Neuronal stem cell (in vitro differentiated cells): ENCODE data around the gene SLC2A1.
A peak's percentile ranks its signal among the peaks of the same experiment; 100 is the strongest.

ENCODE experiments used
- DNase-seq: peaks from one replicate; pipeline ENCODE4 v3.0.0-alpha.2; 2013; ENCODE audit warnings: low spot score
- H2AFZ ChIP-seq: one replicate; pipeline ENCODE4 v1.6.1; 2013; ENCODE audit warnings: mild to moderate bottlenecking, low read length, inconsistent platforms
- H2AK5ac ChIP-seq: 2 replicates; pipeline ENCODE4 v1.6.1; 2013; ENCODE audit warnings: low read depth, mild to moderate bottlenecking, inconsistent platforms, low read length, moderate library complexity, mixed read lengths
- H2BK120ac ChIP-seq: 2 replicates; pipeline ENCODE4 v1.6.1; 2013; ENCODE audit warnings: low read depth, mild to moderate bottlenecking, inconsistent platforms, low read length, moderate library complexity, mixed read lengths
- H2BK12ac ChIP-seq: one replicate; pipeline ENCODE4 v1.6.1; 2013; ENCODE audit warnings: low read length, inconsistent platforms
- H2BK15ac ChIP-seq: 2 replicates; pipeline ENCODE4 v1.6.1; 2013; ENCODE audit warnings: mild to moderate bottlenecking, low read length, inconsistent platforms, mixed read lengths
- H2BK5ac ChIP-seq: one replicate; pipeline ENCODE4 v1.6.1; 2013; ENCODE audit warnings: inconsistent platforms, mild to moderate bottlenecking, low read length, moderate library complexity
- H3K14ac ChIP-seq: one replicate; pipeline ENCODE4 v1.6.1; 2013; ENCODE audit warnings: low read length, inconsistent platforms
- H3K18ac ChIP-seq: 2 replicates; pipeline ENCODE4 v1.6.1; 2013; ENCODE audit warnings: low read length, inconsistent platforms
- H3K23ac ChIP-seq: 2 replicates; pipeline ENCODE4 v1.6.1; 2013; ENCODE audit warnings: low read depth, mild to moderate bottlenecking, mixed read lengths, low read length, inconsistent platforms; ENCODE audit not compliant: poor library complexity
- H3K27ac ChIP-seq: replicated peaks from 3 replicates; pipeline ENCODE4 v1.5.1; 2013; ENCODE audit warnings: low read length, inconsistent platforms
- H3K27me3 ChIP-seq, 3 experiments: 2 replicates each; pipeline ENCODE4 v1.6.1; 2013; ENCODE audit warnings: low read length in 3 of 3, mild to moderate bottlenecking in 2 of 3, inconsistent platforms in 1 of 3, low read depth in 1 of 3, mixed read lengths in 1 of 3, moderate library complexity in 1 of 3; ENCODE audit not compliant: control insufficient read depth in 3 of 3, insufficient read depth in 3 of 3
- H3K36me3 ChIP-seq, 2 donors: replicated peaks in 1 of 2; 2 replicates each; pipeline ENCODE4 v1.6.1; 2013; ENCODE audit warnings: low read length in 2 of 2; ENCODE audit not compliant: control insufficient read depth in 2 of 2, insufficient read depth in 2 of 2
- H3K4ac ChIP-seq: 2 replicates; pipeline ENCODE4 v1.6.1; 2013; ENCODE audit warnings: inconsistent platforms, mild to moderate bottlenecking, low read length, moderate library complexity
- H3K4me1 ChIP-seq, 2 donors: 1 replicate in 1 of 2; 2 replicates in 1 of 2; pipeline ENCODE4 v1.6.1; 2013; ENCODE audit warnings: low read length in 2 of 2, low read depth in 1 of 2; ENCODE audit not compliant: control insufficient read depth in 2 of 2, insufficient read depth in 1 of 2
- H3K4me2 ChIP-seq: one replicate; pipeline ENCODE4 v1.6.1; 2013; ENCODE audit warnings: mild to moderate bottlenecking, low read length, inconsistent platforms; ENCODE audit not compliant: insufficient read depth, poor library complexity, severe bottlenecking
- H3K4me3 ChIP-seq, 2 donors: 2 replicates each; pipeline ENCODE4 v1.5.1; 2013; ENCODE audit warnings: low read length in 2 of 2, mild to moderate bottlenecking in 2 of 2, inconsistent platforms in 1 of 2, moderate library complexity in 1 of 2
- H3K79me1 ChIP-seq: one replicate; pipeline ENCODE4 v1.6.1; 2013; ENCODE audit warnings: low read depth, mild to moderate bottlenecking, inconsistent platforms, low read length, moderate library complexity
- H3K9ac ChIP-seq: one replicate; pipeline ENCODE4 v1.6.1; 2013; ENCODE audit warnings: mild to moderate bottlenecking, low read depth, low read length, inconsistent platforms; ENCODE audit not compliant: poor library complexity
- H3K9me3 ChIP-seq, 2 donors: replicated peaks in 1 of 2; 2 replicates each; pipeline versions ENCODE3 to v1.6.1; 2013; ENCODE audit warnings: low read length in 2 of 2, mild to moderate bottlenecking in 2 of 2, inconsistent platforms in 1 of 2, low read depth in 1 of 2, mixed read lengths in 1 of 2, moderate library complexity in 1 of 2; ENCODE audit not compliant: control insufficient read depth in 2 of 2, insufficient read depth in 1 of 2
- H4K8ac ChIP-seq: one replicate; pipeline ENCODE4 v1.6.1; 2013; ENCODE audit warnings: low read depth, mild to moderate bottlenecking, inconsistent platforms, low read length, moderate library complexity
- H4K91ac ChIP-seq: one replicate; pipeline ENCODE4 v1.6.1; 2013; ENCODE audit warnings: low read length, low read depth, mild to moderate bottlenecking, inconsistent platforms; ENCODE audit not compliant: poor library complexity
- WGBS, 2 donors: extraction: QIAGEN DNeasy Blood & Tissue Kit; methylation state at CpG; one replicate each; pipeline ENCODE4 v1.1.7; 2013; ENCODE audit warnings: missing lambda C conversion rate in 2 of 2, mixed read lengths in 1 of 2; ENCODE audit not compliant: insufficient read length in 2 of 2, insufficient replicate concordance in 1 of 2; ENCODE audit errors: extremely low coverage in 2 of 2; 5-methylcytosine and 5-hydroxymethylcytosine counted together

SLC2A1 gene

DNA sequence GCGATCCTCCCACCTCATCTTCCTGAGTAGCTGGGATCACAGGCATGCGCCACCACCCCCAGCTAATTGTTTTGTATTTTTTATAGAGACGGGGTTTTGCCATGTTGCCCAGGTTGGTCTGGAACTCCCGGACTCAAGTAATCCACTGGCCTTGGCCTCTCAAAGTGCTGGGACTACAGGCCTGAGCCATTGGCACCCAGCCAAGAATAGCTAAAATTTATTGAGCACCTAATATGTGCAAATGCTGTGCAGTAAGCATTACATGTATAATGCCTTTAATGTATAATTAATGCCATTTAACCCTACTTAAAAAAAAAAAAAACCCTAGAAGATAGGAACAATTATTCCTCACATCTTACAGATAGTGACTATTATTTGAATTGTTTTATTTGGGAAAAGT, 69.4 kb downstream of the SLC2A1 start:
- no peak overlapping the region for H3K9ac ChIP-seq
- H3K27me3 ChIP-seq, result no peaks in the 10 kb centered on the region
- no peak overlapping the region for H4K91ac ChIP-seq
- no peaks in the 10 kb centered on the region for H3K9me3 ChIP-seq
- no peaks in the 10 kb centered on the region for H3K36me3 ChIP-seq
- H3K14ac ChIP-seq, result no peak overlapping the region
- H2AK5ac ChIP-seq, result no peak overlapping the region
- H3K79me1 ChIP-seq, result no peaks in the 10 kb centered on the region
- H3K27ac ChIP-seq, result no peak overlapping the region
- no peak overlapping the region for H4K8ac ChIP-seq
- H2BK15ac ChIP-seq, result no peak overlapping the region
- H2AFZ ChIP-seq, result no peak overlapping the region
- DNase-seq, result no peak
- no peak overlapping the region for H2BK120ac ChIP-seq
- no peak overlapping the region for H3K23ac ChIP-seq
- H2BK5ac ChIP-seq, result no peak overlapping the region
- H2BK12ac ChIP-seq, result no peak overlapping the region
- WGBS, 2 donors, result no CpG with 5 or more reads among the region's 4 CpGs
- H3K4me2 ChIP-seq, result no peak overlapping the region
- H3K4me3 ChIP-seq, result no peak overlapping the region
- H3K18ac ChIP-seq, result no peak overlapping the region
- peaks cover 4 to 7% of the 10 kb centered on the region in 2 donors for H3K4me1 ChIP-seq
- no peak overlapping the region for H3K4ac ChIP-seq

DNA sequence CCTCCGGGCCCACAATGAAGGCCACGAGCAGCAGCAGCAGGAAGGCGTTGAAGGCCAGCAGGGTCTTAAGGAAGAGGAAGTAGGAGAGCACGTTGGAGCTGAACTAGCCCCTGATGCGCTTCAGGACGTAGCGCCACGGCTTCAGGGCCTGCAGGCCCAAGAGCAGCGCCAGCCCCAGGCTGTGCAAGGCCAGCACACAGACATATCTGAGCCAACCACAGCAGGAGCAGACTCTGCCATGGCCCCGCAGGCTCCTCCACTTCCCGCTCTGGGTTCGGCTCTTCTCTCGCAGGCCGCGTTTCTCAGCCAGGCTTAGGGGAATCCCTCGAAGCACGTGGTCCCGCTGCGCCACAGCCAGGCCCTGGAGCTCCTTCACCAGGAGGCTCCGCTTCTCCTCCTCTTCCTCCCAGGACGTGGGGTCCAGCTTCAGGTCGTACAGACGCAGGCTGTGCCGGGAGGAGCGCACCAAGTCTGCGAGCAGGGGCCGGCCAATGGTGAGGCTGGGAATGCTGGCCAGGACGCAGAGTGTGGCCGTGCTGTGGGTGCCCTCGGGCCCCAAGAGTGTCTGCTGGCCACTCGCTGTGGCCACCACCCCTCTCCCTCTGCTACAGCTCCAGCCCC, 70.5 kb downstream of the SLC2A1 start:
- Histone ChIP-seq H3K9ac (peak overlapping the region; percentile 40), H3K4me2 (no peak overlapping the region), H4K8ac (no peak overlapping the region), H2AFZ (peak overlapping the region; percentile 68), H3K27me3 (peaks cover 0 to 3% (median 0%) of the 10 kb centered on the region in 3 experiments), H2BK5ac (no peak overlapping the region), H3K4me1 (peaks cover 4 to 7% of the 10 kb centered on the region in 2 donors), H2BK120ac (peak overlapping the region; percentile 8), H2AK5ac (peak overlapping the region; percentile 91), H4K91ac (peak overlapping the region; percentile 43), H3K23ac (peak overlapping the region; percentile 59), H2BK12ac (peak overlapping the region; percentile 63), H3K79me1 (no peaks in the 10 kb centered on the region), H3K14ac (peak overlapping the region; percentile 78), H3K18ac (peak overlapping the region; percentile 86), H3K9me3 (no peaks in the 10 kb centered on the region), H3K4me3 (no peak overlapping the region), H3K27ac (no peak overlapping the region), H3K4ac (peak overlapping the region; percentile 30), H2BK15ac (peak overlapping the region; percentile 83), H3K36me3 (no peaks in the 10 kb centered on the region)
- no peak for DNase-seq
- no CpG with 5 or more reads among the region's 31 CpGs for WGBS, 2 donors

DNA sequence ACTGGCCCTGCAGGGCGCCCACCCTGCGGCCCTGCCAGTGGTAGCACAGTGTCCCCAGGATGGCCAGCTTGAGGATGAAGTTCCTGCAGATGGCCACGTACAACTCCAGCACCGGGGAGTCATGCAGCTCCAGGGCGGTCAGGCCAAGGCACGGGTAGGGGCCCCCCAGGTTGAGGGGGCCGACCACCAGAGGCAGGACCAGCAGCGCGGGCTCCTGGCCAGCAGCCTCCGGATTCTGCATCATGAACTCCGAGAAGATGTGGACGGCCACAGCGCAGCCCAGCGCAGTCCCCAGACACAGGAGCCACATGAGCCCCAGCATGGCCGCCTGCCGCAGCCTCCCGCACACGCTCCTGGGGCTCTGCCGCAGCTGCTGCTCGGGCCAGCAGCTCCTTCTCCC, 71.3 kb downstream of the SLC2A1 start:
- Histone ChIP-seq H3K14ac (peak overlapping the region; percentile 78), H4K8ac (no peak overlapping the region), H3K36me3 (no peaks in the 10 kb centered on the region), H3K23ac (peak overlapping the region; percentile 20), H3K9ac (no peak overlapping the region), H3K27me3 (peaks cover 0 to 3% (median 0%) of the 10 kb centered on the region in 3 experiments), H2AFZ (peak overlapping the region; percentile 68), H3K4me3 (no peak overlapping the region), H3K27ac (no peak overlapping the region), H3K4me1 (peaks cover 4 to 7% of the 10 kb centered on the region in 2 donors), H3K79me1 (no peaks in the 10 kb centered on the region), H3K9me3 (no peaks in the 10 kb centered on the region), H2AK5ac (peak overlapping the region; percentile 89), H3K18ac (peak overlapping the region; percentile 55), H4K91ac (no peak overlapping the region), H3K4me2 (no peak overlapping the region), H2BK5ac (no peak overlapping the region), H2BK15ac (peak overlapping the region; percentile 83), H2BK12ac (peak overlapping the region; percentile 3), H3K4ac (no peak overlapping the region), H2BK120ac (no peak overlapping the region)
- no peak for DNase-seq
- no CpG with 5 or more reads among the region's 20 CpGs for WGBS, 2 donors

DNA sequence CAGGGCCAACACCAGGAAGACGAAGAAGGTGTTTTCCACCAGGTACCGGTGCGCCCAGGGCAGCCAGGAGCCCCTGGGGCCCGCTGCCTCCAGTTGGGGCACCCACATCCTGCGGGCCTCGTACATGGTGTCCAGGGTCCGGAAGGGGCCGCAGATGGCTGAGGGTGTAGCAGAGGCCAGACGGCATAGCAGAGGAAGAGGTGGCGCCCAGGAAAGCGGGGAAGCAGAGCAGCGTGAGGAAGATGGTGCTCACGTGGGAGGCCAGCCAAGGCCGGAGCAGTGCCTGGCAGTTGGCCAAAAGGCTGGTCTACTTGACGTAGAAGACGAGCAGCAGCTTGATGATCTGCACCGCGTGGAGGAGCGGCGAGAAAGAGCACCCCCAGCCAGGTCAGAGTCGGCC, 71.9 kb downstream of the SLC2A1 start:
- no CpG with 5 or more reads among the region's 21 CpGs for WGBS, 2 donors
- Histone ChIP-seq H3K14ac (no peak overlapping the region), H3K4me3 (no peak overlapping the region), H3K4me2 (no peak overlapping the region), H2BK120ac (no peak overlapping the region), H2AFZ (peak overlapping the region; percentile 29), H3K27me3 (peaks cover 0 to 3% (median 0%) of the 10 kb centered on the region in 3 experiments), H2BK12ac (no peak overlapping the region), H2BK5ac (no peak overlapping the region), H3K9me3 (no peaks in the 10 kb centered on the region), H2BK15ac (no peak overlapping the region), H3K23ac (peak overlapping the region; percentile 32), H3K79me1 (no peaks in the 10 kb centered on the region), H2AK5ac (peak overlapping the region; percentile 89), H4K91ac (no peak overlapping the region), H3K4ac (no peak overlapping the region), H3K18ac (no peak overlapping the region), H3K4me1 (peaks cover 3 to 6% of the 10 kb centered on the region in 2 donors), H3K27ac (no peak overlapping the region), H3K9ac (no peak overlapping the region), H3K36me3 (no peaks in the 10 kb centered on the region), H4K8ac (no peak overlapping the region)
- no peak for DNase-seq
